OCI-LY7 (cell line): Measurements from ENCODE around the gene CHMP4B.

Source experiments
- EZH2phosphoT487 ChIP-seq: fragments of 200-600 bp; sonication (generic); IDR thresholded peaks from 2 replicates; pipeline ENCODE4 v1.6.1; 2018; ENCODE audit warnings: low read depth, borderline replicate concordance, mild to moderate bottlenecking, mixed run types, antibody characterized with exemption, low read length, moderate library complexity, mixed read lengths
- TF ChIP-seq, protein P1 (sequence below): fragments of 200-600 bp; sonication (generic); conservative IDR thresholded peaks from 2 replicates; pipeline ENCODE4 v1.5.1; 2014; ENCODE audit warnings: mild to moderate bottlenecking, antibody characterized with exemption, low read length, moderate library complexity, mixed read lengths

DNA sequence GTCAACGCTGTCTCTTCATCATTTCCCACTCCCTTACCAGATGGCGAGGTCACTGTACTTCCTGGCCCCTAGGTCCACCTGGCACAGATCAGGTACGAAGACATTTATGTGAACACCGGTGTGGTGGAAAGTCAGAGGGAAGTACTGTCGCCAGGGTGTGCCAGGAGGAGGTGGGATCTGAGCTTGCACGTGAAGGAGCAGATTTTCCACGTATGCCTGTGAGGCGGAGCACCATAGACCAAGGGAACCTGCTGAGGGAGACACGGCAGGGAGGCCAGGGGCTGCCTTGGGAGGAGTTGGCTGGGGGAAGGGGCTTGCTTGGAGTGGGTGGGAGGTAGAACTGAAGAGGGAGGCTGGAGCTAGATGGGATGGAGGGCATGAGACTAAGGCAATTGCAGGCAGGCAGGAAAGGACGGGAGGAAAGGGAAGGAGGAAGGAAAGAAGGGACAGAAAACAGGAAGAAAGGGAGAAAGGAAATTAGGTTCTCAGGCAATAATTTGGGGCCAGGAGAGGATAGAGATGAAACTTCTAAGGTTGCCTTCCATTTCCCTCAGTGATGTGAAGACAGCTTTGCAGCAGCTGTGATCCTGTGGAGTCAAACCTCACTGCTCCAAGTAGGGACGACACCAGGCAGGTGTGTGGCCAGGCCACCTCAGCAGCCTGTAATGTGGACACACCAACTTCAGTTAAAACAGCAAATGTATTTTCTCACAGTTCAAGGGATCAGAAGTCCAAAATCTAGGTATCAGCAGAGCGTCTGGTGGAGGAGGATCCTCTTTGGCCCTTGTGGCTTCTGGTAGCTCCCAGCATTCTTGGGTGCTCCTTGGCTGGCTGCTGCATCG, 46.8 kb downstream of the CHMP4B start:
- TF ChIP-seq, protein P1, sequence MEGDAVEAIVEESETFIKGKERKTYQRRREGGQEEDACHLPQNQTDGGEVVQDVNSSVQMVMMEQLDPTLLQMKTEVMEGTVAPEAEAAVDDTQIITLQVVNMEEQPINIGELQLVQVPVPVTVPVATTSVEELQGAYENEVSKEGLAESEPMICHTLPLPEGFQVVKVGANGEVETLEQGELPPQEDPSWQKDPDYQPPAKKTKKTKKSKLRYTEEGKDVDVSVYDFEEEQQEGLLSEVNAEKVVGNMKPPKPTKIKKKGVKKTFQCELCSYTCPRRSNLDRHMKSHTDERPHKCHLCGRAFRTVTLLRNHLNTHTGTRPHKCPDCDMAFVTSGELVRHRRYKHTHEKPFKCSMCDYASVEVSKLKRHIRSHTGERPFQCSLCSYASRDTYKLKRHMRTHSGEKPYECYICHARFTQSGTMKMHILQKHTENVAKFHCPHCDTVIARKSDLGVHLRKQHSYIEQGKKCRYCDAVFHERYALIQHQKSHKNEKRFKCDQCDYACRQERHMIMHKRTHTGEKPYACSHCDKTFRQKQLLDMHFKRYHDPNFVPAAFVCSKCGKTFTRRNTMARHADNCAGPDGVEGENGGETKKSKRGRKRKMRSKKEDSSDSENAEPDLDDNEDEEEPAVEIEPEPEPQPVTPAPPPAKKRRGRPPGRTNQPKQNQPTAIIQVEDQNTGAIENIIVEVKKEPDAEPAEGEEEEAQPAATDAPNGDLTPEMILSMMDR = no peak
- no peak for TF ChIP-seq EZH2phosphoT487
